Measurements from ENCODE around the gene HOXA7.

HOXA7 gene

DNA sequence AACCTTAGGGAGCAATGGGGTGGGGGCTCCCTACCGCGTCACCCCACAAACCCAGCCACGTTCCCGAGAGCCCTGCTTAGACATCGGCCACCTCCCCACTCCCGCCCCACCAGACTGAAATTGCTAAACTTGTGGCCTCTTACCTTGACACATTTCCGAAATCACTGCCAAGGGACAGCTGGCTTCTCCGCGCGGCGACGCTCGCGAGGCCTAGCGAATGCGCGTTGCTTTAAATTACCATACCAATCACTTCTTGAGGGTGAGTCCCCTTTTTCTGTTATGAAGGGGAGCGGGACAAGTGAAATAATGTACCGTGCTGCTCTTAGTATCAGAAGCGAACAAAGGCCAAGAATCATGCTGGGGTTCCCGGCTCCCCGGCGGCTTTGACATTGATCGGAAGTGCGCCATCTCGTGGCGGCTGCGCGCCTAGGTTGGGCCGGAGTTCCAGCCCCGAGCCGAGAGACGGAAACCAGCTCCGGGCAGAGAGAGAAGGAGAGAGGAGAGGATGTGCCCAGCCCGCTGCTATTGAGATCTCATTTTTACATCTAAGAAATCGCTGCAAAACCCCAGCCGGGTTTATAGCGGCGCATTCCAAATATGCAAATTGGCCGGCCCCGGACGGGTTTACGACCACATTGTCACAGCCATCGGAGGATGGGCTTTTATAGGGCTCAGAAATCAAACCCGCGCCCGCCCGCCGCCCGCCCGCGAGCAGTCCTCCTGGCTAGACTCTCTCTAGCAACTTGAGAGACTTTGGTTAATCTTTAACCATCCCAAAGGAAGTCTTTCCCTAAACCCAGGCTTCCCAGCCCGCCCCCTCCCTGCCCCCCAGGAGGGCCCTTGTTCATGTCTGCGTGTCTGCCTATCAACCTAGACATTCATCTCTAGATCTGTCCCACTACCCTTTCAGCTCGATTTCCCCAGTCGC, 23.3 kb upstream of the HOXA7 start (continued):
- TF ChIP-seq ZNF214 (tag by site-specific recombination; IDR thresholded peaks at IDR 0.05; ENCODE audit: borderline replicate concordance), result no peak
- no peak for TF ChIP-seq ZNF24 (tag by site-specific recombination; IDR thresholded peaks at IDR 0.05)
- TF ChIP-seq ZNF23 (tag by site-specific recombination; IDR thresholded peaks at IDR 0.05; ENCODE audit: borderline replicate concordance), result no peak
- TF ChIP-seq ZNF311 (tag by site-specific recombination; IDR thresholded peaks at IDR 0.05; ENCODE audit: borderline replicate concordance), result no peak
- no peak for TF ChIP-seq ZNF112 (tag by site-specific recombination; IDR thresholded peaks at IDR 0.05)
- TF ChIP-seq ZNF335 (tag by site-specific recombination; conservative IDR thresholded peaks at IDR 0.05), result 0 out of 2 replicates have a peak, but pooled peaks have one; percentile 13
- TF ChIP-seq ZNF510 (tag by site-specific recombination; IDR thresholded peaks at IDR 0.05; ENCODE audit: insufficient replicate concordance), result no peak
- peak; percentile 87 for TF ChIP-seq GFI1B (tag by site-specific recombination; IDR thresholded peaks at IDR 0.05)
- TF ChIP-seq SCRT2 (tag by site-specific recombination; IDR thresholded peaks at IDR 0.05), result no peak
- TF ChIP-seq ZNF701 (tag by site-specific recombination; IDR thresholded peaks at IDR 0.05), result no peak
- peak; percentile 31; the same call in 1 of the 2 replicates for TF ChIP-seq PRDM1 (tag by site-specific recombination; IDR thresholded peaks at IDR 0.05)
- TF ChIP-seq MZF1 (tag by site-specific recombination; IDR thresholded peaks at IDR 0.05; ENCODE audit: borderline replicate concordance), result peak; percentile 92
- peak; percentile 83 for TF ChIP-seq ZNF366 (tag by site-specific recombination; conservative IDR thresholded peaks at IDR 0.05)
- TF ChIP-seq, protein P1, sequence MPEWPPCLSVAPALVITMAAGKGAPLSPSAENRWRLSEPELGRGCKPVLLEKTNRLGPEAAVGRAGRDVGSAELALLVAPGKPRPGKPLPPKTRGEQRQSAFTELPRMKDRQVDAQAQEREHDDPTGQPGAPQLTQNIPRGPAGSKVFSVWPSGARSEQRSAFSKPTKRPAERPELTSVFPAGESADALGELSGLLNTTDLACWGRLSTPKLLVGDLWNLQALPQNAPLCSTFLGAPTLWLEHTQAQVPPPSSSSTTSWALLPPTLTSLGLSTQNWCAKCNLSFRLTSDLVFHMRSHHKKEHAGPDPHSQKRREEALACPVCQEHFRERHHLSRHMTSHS (tag by site-specific recombination; IDR thresholded peaks at IDR 0.05), result no peak
- TF ChIP-seq ZBTB20 (tag by site-specific recombination; IDR thresholded peaks at IDR 0.05), result peak; percentile 57; the same call in 1 of the 2 replicates
- TF ChIP-seq ZNF274 (IDR thresholded peaks at IDR 0.05; ENCODE audit: low read length), result no peak
- TF ChIP-seq ZNF274 (tag by site-specific recombination; IDR thresholded peaks at IDR 0.05; ENCODE audit: borderline replicate concordance), result no peak
- 0 out of 2 replicates have a peak, but pooled peaks have one; percentile 14 for TF ChIP-seq BCL11A (tag by site-specific recombination; IDR thresholded peaks at IDR 0.05; ENCODE audit: low read depth)
- no peak for TF ChIP-seq WT1 (tag by site-specific recombination; IDR thresholded peaks at IDR 0.05)
- TF ChIP-seq ZNF157 (tag by site-specific recombination; IDR thresholded peaks at IDR 0.05), result no peak
- no peak for TF ChIP-seq ZNF670 (tag by site-specific recombination; IDR thresholded peaks at IDR 0.05; ENCODE audit: low read depth)
- TF ChIP-seq, protein P2, sequence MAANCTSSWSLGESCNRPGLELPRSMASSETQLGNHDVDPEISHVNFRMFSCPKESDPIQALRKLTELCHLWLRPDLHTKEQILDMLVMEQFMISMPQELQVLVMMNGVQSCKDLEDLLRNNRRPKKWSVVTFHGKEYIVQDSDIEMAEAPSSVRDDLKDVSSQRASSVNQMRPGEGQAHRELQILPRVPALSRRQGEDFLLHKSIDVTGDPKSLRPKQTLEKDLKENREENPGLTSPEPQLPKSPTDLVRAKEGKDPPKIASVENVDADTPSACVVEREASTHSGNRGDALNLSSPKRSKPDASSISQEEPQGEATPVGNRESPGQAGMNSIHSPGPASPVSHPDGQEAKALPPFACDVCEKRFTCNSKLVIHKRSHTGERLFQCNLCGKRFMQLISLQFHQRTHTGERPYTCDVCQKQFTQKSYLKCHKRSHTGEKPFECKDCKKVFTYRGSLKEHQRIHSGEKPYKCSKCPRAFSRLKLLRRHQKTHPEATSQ (tag by site-specific recombination; IDR thresholded peaks at IDR 0.05), result no peak
- no peak for TF ChIP-seq ZNF140 (tag by site-specific recombination; IDR thresholded peaks at IDR 0.05)
- TF ChIP-seq KLF7 (tag by site-specific recombination; IDR thresholded peaks at IDR 0.05; ENCODE audit: borderline replicate concordance), result no peak
- TF ChIP-seq, protein P3, sequence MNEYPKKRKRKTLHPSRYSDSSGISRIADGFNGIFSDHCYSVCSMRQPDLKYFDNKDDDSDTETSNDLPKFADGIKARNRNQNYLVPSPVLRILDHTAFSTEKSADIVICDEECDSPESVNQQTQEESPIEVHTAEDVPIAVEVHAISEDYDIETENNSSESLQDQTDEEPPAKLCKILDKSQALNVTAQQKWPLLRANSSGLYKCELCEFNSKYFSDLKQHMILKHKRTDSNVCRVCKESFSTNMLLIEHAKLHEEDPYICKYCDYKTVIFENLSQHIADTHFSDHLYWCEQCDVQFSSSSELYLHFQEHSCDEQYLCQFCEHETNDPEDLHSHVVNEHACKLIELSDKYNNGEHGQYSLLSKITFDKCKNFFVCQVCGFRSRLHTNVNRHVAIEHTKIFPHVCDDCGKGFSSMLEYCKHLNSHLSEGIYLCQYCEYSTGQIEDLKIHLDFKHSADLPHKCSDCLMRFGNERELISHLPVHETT (tag by site-specific recombination; IDR thresholded peaks at IDR 0.05), result no peak
- TF ChIP-seq GLI4 (tag by site-specific recombination; IDR thresholded peaks at IDR 0.05), result no peak
- TF ChIP-seq, protein P4, sequence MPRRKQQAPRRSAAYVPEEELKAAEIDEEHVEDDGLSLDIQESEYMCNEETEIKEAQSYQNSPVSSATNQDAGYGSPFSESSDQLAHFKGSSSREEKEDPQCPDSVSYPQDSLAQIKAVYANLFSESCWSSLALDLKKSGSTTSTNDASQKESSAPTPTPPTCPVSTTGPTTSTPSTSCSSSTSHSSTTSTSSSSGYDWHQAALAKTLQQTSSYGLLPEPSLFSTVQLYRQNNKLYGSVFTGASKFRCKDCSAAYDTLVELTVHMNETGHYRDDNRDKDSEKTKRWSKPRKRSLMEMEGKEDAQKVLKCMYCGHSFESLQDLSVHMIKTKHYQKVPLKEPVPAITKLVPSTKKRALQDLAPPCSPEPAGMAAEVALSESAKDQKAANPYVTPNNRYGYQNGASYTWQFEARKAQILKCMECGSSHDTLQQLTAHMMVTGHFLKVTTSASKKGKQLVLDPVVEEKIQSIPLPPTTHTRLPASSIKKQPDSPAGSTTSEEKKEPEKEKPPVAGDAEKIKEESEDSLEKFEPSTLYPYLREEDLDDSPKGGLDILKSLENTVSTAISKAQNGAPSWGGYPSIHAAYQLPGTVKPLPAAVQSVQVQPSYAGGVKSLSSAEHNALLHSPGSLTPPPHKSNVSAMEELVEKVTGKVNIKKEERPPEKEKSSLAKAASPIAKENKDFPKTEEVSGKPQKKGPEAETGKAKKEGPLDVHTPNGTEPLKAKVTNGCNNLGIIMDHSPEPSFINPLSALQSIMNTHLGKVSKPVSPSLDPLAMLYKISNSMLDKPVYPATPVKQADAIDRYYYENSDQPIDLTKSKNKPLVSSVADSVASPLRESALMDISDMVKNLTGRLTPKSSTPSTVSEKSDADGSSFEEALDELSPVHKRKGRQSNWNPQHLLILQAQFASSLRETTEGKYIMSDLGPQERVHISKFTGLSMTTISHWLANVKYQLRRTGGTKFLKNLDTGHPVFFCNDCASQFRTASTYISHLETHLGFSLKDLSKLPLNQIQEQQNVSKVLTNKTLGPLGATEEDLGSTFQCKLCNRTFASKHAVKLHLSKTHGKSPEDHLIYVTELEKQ (tag by site-specific recombination; IDR thresholded peaks at IDR 0.05; ENCODE audit: borderline replicate concordance), result no peak
- TF ChIP-seq SP2 (tag by site-specific recombination; IDR thresholded peaks at IDR 0.05), result peak; percentile 48
- no peak for TF ChIP-seq ZNF175 (tag by site-specific recombination; IDR thresholded peaks at IDR 0.05)
- no peak for TF ChIP-seq ZNF391 (tag by site-specific recombination; IDR thresholded peaks at IDR 0.05; ENCODE audit: borderline replicate concordance, low read depth)
- no peak for TF ChIP-seq ZNF549 (tag by site-specific recombination; IDR thresholded peaks at IDR 0.05)
- TF ChIP-seq KLF10 (tag by site-specific recombination; IDR thresholded peaks at IDR 0.05), result peak; percentile 48; the same call in 1 of the 2 replicates
- peak; percentile 37; the same call in 1 of the 2 replicates for TF ChIP-seq SP7 (tag by site-specific recombination; IDR thresholded peaks at IDR 0.05)
- no peak for TF ChIP-seq ZNF776 (tag by site-specific recombination; IDR thresholded peaks at IDR 0.05; ENCODE audit: borderline replicate concordance)
